GM18526 (cell line): ENCODE data around the gene MCF2L.

Source experiments
- POLR2A ChIP-seq: IDR thresholded peaks from 3 replicates; pipeline ENCODE4 v1.6.1; 2011; ENCODE audit not compliant: insufficient read length; ENCODE audit errors: extremely low read depth

Gene MCF2L

DNA sequence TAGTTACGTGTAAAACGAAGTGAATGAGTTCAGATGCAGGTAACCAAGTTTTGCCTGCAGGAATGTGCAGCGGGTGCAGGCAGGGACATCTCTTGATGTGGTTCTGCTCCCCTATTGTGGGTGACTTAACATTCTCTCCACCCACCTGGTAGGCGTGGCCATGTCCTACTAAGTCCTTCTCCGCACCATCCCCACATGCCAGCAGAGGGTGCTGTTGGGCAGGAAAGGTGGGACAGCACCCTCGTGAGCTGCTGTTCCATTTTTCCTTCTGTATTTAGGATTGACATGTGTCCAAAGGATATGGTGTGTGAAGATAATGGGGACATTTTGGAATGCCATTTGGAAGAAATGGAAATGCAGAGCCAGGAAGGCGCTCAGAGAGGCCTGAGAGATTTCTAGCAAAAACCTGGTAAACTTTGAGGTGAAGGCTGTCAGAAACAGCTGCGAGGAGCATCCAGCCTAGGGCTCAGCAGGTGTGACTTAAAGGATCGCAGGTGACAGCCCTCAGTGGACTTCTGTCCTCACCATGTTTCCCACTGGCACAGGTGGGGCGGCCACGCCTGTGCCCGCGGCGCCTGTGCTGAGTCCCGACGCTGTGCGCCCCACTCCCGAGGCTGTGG lies 26.2 kb upstream of the MCF2L start:
- no peak for TF ChIP-seq POLR2A

DNA sequence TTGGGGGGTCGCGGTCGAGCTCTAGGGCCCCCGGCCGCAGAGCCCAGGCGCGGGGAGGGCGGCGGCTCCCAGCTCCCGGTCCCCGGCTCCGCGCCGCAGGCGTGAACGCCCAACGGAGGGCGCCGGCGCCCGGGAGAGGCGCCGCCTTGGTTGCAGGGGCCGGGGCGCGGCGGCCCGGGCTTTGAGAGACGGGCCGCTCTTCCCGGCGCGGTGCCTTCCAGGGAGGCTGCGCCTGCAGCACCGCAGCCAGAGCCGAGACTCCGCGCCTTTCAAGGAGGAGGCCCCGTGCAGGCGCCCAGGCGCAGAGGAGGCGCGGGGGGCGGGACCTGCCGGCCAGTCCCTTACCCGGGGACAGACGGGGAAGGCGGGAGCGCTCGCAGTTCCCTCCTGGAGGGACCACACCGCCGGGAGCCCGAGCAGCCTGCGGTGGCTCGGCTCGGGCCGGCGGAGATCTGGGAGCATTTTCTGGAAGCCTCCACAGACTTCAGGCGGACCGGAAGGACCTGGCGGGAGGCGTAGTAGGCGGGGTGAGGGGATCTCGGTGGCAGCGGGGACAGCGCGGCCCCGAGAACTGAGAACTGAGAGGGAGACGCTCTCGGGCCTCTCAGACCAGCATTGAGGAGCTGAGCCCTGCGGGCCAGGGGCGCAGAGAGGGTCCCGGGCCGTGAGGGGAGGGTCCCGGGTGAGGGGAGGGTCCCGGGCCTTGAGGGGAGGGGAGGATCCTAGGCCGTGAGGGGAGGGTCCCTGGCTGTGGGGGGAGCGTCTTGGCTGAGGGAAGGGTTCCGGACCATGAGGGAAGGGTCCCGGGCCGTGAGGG lies 25.5 kb upstream of the MCF2L start:
- TF ChIP-seq POLR2A, result no peak

DNA sequence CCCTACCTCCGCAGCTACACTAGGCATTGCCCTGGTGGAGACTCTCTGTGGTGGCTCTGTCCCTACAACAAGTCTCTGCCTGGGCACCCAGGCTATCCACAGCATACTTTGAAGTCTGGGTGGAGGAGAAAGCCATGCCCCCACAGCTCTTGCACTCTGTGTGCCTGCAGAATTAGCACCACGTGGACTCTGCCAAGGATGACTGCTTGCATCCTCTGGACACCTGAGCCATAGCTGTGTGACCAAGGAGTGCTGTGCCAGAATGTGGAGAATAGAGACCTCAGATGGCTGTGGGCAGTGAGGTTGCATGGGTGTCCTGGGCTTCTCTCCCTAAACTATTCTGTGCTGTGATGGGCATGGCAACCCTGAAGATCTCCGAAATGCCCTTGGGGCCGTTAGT lies 21.2 kb upstream of the MCF2L start:
- no peak for TF ChIP-seq POLR2A

DNA sequence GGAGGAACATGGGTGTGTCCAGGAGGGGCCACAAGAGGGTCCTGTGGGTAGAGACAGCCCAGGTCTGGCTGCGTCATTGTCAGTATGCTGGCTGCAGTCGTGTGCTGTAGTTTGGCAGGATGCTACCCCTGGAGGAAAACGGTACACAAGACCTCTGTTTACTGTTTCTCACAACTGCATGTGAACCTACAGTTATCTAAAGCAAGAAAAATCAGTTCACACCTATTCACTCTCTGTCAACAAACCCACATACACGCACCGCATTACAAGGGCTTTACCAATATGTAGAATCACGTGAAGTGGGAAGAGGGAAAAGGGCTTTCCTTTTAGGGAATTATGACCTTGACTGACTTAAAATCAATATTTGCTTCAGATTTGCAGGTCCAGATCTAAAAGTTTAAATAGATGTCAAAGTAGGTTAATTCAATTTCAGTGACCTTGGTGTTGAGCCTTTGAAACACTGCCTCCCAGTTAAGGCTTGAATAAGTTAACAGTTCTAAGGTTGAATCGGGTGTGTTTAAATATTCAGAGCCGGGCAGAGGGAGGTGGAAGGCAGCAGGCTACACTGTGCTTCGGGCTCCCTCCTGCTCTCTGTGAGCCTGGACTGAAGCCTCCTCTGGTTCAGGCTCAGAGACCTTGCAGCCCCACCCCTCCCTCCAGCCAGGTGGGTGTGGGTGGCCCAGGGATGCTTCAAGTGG lies 17.2 kb upstream of the MCF2L start:
- TF ChIP-seq POLR2A, result no peak

DNA sequence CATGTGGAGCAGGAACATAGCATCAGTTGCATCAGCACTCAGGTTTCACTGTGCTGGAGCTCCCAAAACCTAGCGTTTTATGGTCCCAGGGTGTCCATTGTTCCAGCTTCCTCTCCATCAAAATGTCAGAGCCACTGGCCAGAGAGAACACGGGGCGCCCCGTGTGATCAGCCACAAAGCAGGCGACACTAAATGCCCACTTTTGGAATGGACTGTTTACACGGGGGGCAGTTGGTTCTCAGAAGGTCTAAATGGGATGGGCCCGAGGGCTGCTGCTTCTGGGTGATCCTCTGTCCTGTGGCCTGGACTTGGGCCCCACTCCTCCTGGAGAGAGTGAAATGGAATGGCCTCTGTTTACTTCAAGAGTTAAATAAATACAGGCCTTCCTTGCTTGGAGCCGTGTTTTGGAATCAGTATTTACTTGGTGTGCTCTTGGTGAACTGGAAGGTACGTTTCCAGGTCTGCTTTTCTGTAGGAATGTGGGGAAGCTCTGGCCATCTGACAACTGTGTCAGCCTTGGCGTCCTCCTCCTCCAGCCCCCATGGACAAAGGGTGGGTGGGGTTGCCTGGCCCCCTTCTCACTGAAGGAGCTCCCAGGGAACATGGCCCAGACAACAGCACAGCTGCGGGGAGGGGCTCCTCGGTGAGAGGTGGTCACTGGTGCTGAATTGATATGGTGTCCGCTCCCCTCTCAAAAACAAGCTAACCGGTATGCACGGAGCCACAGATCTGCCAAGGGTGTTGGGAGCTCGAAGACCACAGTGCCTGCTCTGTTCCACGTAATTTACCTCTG lies 16.1 kb upstream of the MCF2L start:
- no peak for TF ChIP-seq POLR2A

DNA sequence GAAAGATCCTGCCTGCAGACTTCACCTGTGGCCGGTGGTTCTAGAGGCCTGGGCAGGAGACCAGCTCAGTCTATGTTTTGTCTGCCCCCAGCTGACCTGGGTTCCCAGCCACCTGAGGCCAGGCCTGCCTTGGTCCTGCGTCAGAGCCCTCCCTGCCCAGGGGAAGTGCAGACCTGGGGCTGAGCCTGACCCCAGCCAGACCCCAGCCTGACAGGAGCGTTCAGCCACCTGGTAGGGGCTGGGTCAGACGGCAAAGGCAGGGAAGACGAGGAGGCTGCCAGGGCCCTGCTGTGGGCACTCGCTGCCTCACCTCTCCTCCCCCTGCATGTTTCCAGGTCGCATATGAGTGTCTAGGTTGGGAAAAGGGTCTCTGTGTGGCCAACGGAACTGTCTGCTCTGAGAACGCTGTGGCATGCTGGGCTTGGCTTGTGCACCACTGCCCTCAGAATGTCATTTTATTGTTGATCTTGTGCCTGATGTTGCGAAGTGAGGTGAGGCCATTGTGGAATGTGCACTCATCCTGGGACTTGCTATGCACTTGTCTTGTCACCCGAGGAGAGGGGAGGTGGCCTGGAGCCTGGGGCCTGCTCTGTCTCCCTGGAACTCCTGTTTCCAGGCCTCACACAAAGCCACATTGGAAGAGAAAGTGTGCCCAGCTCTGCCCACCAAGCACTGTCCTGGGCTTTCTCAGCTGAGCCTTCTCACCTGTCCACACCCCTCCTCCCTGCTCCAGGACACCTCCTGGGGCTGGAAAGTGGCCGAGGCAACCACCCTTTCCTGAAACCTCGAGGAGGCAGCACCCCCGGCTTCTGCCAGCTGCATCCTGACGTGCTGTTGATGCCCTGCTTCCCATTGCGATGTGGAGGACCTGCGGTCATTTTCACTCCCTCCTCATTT lies 15.2 kb upstream of the MCF2L start:
- TF ChIP-seq POLR2A, result no peak

DNA sequence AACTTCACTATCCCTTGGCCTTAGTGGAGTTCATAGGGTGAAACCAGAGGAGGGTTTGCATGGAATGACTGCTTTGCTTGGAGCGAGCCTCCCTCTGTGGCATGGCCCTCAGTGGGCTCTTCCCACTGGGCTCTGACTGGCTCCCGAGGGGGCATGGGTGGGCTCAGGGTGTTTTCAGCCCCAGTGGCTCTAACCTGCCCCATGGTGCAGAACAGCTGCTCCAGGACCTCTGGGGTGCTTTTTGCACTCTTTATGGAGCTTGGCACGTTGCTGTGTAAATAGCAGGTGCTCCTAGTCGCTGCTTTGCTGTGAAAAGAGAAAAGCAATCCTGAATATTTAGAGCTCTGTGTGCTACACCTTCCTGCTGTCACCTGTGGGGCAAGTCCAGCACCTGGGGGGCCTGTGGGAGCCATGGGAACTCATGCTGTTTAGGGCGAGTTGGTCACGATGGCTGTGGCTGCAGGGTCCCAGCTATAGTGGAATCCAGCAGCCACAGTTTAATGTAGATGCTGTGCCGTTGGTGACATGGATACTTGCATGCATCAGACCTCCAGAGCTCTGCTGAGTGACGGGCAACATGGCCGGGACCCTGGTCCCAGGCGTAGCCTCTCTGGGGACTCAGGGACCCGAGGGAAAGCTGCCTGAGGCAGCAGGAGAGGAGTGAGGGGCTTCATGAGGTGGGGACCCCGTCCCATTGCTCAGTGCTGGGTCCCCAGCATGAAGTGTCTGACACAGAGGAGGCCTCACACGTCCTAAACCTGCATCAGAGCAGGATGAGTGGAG lies 14.3 kb upstream of the MCF2L start:
- TF ChIP-seq POLR2A, result no peak

DNA sequence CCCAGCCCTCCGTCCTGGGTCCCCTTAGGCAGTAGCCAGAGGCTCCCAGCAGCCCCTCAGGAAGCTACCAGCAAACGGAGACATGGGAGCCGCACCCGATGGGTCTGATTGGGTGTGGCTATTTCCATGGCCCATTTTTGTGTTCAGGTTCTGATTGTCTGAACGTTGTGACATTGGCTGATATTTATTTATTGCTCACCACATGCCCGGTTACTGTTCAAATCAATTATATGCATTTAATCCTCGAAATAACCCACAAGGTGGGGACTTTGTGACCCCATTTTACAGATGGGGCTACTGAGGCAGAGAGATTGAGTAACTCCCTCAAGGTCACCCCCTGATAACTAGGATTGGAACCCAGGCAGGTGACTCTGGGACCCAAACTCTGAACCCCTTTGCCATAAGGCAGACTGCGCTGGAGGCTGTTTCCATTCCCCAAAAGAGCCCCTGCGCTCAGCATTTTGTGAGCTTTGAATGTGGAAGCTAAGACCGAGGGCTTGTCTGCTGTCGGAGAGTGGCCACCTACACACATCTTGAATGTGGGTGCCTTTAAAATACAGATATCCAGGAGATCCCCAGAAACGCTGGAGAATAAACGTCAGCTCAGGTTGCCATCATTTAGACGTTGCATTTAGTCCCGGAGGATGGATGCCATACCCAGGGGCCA lies 13.6 kb upstream of the MCF2L start:
- TF ChIP-seq POLR2A, result no peak

DNA sequence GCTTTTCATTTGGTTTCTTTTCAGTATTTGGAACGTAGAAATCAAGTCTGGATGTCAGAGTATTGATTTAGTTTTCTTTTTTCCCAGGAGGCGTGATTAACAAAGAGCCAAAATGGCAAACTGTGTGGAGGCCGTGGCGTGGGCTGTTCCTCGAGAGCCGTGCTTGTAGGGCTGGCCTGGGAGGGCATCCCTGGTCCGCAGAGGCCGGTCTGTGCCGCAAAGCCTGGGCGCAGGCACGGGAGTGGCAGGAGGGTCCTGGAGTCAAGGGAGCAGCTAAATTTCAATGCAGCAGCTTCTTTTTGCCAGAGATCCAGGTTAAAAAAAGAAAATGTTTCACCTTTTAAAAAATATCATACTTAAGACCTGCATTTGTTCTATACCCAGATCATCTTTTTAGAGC lies 13.1 kb upstream of the MCF2L start:
- no peak for TF ChIP-seq POLR2A

DNA sequence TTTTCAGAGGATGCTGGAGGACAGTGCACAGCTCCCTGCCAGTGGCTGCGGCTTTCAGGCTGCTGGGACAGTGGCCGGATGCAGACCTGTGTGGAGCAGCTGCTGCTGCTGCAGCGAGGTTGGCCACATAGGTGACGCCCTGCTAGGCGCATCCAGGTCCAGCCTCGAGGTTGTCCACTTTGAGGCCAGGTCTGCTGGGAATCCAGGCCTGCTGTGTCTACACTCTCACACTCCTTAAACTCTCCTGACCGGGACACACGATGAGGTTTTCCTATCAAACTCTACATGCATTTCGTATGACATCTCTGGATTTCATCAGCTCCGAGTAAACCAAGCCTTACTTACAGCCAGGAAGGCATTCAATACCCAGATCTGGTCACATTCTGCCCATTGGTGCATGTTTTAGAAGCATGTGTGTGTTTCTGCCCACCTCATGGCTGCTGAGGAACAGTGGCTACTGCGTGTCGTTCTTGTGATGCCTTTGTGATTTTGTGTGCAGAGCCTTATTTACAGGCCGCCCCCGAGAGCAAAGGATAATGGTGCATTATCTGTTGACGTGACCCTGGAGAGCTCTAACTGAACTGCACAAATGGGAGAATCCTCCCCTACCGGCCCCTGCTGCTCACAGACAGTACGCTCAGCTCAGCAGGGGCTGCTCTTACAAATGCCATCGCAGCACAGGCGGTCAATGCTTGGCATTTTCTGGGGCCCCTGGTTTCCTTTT lies 12.3 kb upstream of the MCF2L start:
- TF ChIP-seq POLR2A, result no peak

DNA sequence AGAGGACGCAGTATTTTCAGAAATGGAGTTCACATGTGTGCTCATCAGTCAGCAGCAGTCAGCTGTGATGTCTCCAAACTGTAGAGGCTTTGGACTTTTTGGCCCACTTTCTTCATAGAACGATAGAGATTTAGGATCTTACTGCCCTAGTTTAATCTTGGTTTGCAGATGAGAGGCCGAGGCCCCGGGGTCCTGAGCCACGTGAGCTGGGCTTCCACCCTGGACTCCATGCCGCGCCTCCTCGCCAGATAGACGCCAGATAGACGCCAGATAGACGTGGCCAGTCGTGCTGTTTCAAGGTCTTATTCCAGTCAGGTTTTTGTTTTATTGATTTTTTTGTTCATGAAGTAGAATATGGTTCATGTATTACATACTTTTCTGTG lies 11.7 kb upstream of the MCF2L start:
- TF ChIP-seq POLR2A, result no peak

DNA sequence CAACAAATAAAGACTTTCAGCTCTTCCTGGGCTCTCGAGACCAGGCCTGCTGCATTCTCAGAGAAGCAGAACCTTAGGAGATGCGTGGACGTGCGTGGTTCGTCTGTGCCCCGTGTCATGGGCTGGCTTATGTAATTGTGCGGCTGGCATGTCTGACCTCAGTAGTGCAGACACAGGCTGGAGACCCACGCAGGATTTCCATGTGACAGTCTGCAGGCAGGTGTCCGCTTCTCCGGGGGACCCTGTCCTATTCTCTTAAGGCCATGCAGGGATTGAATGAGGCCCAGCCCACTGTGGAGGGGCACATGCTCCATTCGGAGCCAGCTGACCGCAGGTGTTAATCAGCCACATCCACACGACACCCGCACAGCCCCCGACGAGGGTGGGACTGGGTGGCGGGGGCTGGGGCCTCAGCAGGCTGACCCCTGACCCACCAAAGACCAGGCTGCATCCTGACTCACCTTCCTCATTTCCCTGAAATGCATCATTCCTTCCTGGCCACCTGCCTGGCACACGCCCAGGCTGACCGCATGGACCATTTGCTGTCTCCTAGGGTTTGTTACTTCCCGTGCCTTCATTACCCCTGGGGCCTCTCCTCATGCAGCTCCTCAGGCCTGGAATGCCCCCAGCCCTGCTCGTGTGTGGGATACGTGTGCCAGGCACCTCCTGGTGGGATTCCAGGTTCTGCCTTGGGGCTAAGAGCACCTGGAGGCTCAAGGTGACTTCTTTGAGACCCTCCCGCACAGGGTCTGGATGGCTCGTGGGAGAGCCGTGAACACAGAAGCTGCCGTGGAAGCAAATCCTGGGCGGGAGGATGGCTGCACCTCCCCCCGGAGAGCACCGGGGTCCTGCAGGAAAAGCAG lies 10.7 kb upstream of the MCF2L start:
- TF ChIP-seq POLR2A, result no peak
